Spleen (tissue), 11 donors: ENCODE measurements around the gene MRPL18. TPM values are rescaled to one million over a fixed set of nuclear protein-coding genes. Genes with fewer than 3 reads are reported as not detected.
"Not testable (repeated sequence)": the region's sequence is repeated elsewhere in the genome, so short reads cannot be mapped to it uniquely, and the experiment has no call there.

ENCODE experiments used
- DNase-seq: peaks from one replicate; pipeline ENCODE4 v3.0.0-alpha.2; 2020
- H3K27ac ChIP-seq, 8 donors: fragments of 200-600 bp; sonication (generic) in 7 of 8; 1 replicate in 4 of 8; 2 replicates in 4 of 8; pipeline versions ENCODE4 v1.5.0 to v1.8.0; 2016 to 2021; ENCODE audit warnings: inconsistent platforms in 4 of 8, mild to moderate bottlenecking in 4 of 8, moderate library complexity in 1 of 8
- H3K27me3 ChIP-seq, 7 donors: fragments of 200-600 bp; sonication (generic) in 6 of 7; replicated peaks in 1 of 7; 1 replicate in 4 of 7; 2 replicates in 3 of 7; pipeline versions ENCODE4 v1.5.0 to v1.8.0; 2016 to 2021; ENCODE audit warnings: inconsistent platforms in 3 of 7, mild to moderate bottlenecking in 1 of 7
- H3K36me3 ChIP-seq, 6 donors: fragments of 200-600 bp; sonication (generic) in 5 of 6; 1 replicate in 4 of 6; 2 replicates in 2 of 6; pipeline versions ENCODE4 v1.5.0 to v1.8.0; 2016 to 2021; ENCODE audit warnings: inconsistent platforms in 2 of 6
- H3K4me1 ChIP-seq, 6 donors: fragments of 200-600 bp; sonication (generic) in 5 of 6; 1 replicate in 3 of 6; 2 replicates in 3 of 6; pipeline versions ENCODE4 v1.5.0 to v1.8.0; 2016 to 2021; ENCODE audit warnings: inconsistent platforms in 3 of 6
- H3K4me3 ChIP-seq, 8 donors: fragments of 200-600 bp; sonication (generic) in 7 of 8; 1 replicate in 4 of 8; 2 replicates in 4 of 8; pipeline versions ENCODE4 v1.5.0 to v1.8.0; 2016 to 2021; ENCODE audit warnings: inconsistent platforms in 4 of 8, mild to moderate bottlenecking in 4 of 8, moderate library complexity in 2 of 8
- H3K9me3 ChIP-seq, 8 donors: fragments of 200-600 bp; sonication (generic) in 7 of 8; 1 replicate in 4 of 8; 2 replicates in 4 of 8; pipeline versions ENCODE4 v1.5.0 to v1.8.0; 2016 to 2021; ENCODE audit warnings: inconsistent platforms in 4 of 8
- CTCF ChIP-seq, 11 experiments: fragments of 200-600 bp in 7 of 11; fragments of 450-650 bp in 4 of 11; sonication (generic) in 4 of 11; IDR thresholded peaks in 8 of 11; conservative IDR thresholded peaks in 3 of 11; 1 replicate in 7 of 11; 2 replicates in 4 of 11; pipeline versions ENCODE4 v1.4.0 to v1.8.0; 2016 to 2021; ENCODE audit warnings: antibody characterized with exemption in 11 of 11, inconsistent platforms in 4 of 11, mild to moderate bottlenecking in 1 of 11
- POLR2A ChIP-seq, 3 donors: fragments of 450-650 bp; IDR thresholded peaks; one replicate each; pipeline ENCODE4 v1.5.1; 2017; ENCODE audit warnings: antibody characterized with exemption in 3 of 3, mild to moderate bottlenecking in 1 of 3
- POLR2AphosphoS5 ChIP-seq, 3 donors: sonication (generic); formaldehyde crosslinking; IDR thresholded peaks; one replicate each; pipeline ENCODE4 v1.5.1; 2017; ENCODE audit warnings: antibody characterized with exemption in 3 of 3
- WGBS, 5 donors: extraction: QIAGEN DNeasy Blood & Tissue Kit in 3 of 5; methylation state at CpG; one replicate each; pipeline versions ENCODE4 v1.1.5 to v1.1.7; 2013 to 2018; 5-methylcytosine and 5-hydroxymethylcytosine counted together
- intact Hi-C: fragments of 100-400 bp; cut with DNase I; formaldehyde crosslinking; loops from one replicate; pipeline ENCODE4 v1.15.0; 2023; ENCODE audit warnings: low total_unique reads
- polyA plus RNA-seq, 3 donors: library from polyadenylated mRNA; stranded (reverse); fragments of 200-250 nt; gene quantifications; one replicate each; pipeline ENCODE4 v1.2.1, GENCODE V29; 2013
- total RNA-seq, 7 donors: library from RNA; depleted of rRNA in 3 of 7; stranded (reverse); fragments of >200 nt in 3 of 7; fragmentation: NEBNext Ultra II Directional in 4 of 7; extraction: Animal tissue kit (Norgen Biotek cat#: 25700) in 4 of 7; gene quantifications; one replicate each; pipeline versions ENCODE4 v1.1.0 to v1.2.1, GENCODE V29; 2016 to 2021
- donor health status: healthy with polysubstance abuse.
- donor health status: DM: no; HTN: no; CAD: no; lungs with moderate emphysema.
- donor health status: DM: no; HTN: no; CAD: no.
- donor health status: Bipolar disorder and iron deficiency.
- donor health status: healthy.
- donor health status: DM: no; HTN: no; CAD: no.
- donor health status: DM: yes; HTN: yes; CAD: no.

The MRPL18 gene
- total and polyA plus RNA-seq, 10 donors = 29.6 to 76.7 (median 44.6) TPM

GRCh38 chr6:159790956-159791598, 810 bp downstream of the MRPL18 start:
- peak overlapping the region; percentile 85 to 99 (median 97) for H3K27ac ChIP-seq
- H3K4me3 ChIP-seq = peak overlapping the region; percentile 88 to 98 (median 93)
- H3K4me1 ChIP-seq = peaks cover 28 to 76% (median 58%) of the 10 kb centered on the region in 6 donors
- TF ChIP-seq POLR2A (IDR thresholded peaks at IDR 0.05) = no peak
- TF ChIP-seq POLR2AphosphoS5 (IDR thresholded peaks at IDR 0.05) = no peak
- no peak for TF ChIP-seq CTCF (IDR thresholded peaks at IDR 0.05 in 8 of 11, conservative IDR thresholded peaks at IDR 0.05 in 3 of 11)
- H3K9me3 ChIP-seq = no peaks in the 10 kb centered on the region
- no peaks in the 10 kb centered on the region for H3K27me3 ChIP-seq
- peaks cover 0 to 65% (median 34%) of the 10 kb centered on the region in 6 donors for H3K36me3 ChIP-seq
- intact Hi-C loops = loop anchor here (10.0 kb wide), 1 partner anchor 174 kb away; the partner anchor contains the start of gene IGF2R
- 12 to 21% (median 18%) methylated on average over 15 to 18 of the region's 18 CpGs for WGBS, 5 donors
- DNase-seq = peak; percentile 77

- H3K4me1 ChIP-seq = peaks cover 20 to 64% (median 33%) of the 10 kb centered on the region in 6 donors
- DNase-seq, H3K4me3 ChIP-seq, H3K9me3 ChIP-seq, H3K27ac ChIP-seq, H3K27me3 ChIP-seq: not testable (repeated sequence)
- intact Hi-C loops = loop anchor here (10.0 kb wide), 1 partner anchor 170 kb away; the partner anchor contains the start of gene IGF2R
- 78 to 88% (median 80%) methylated on average over 8 of the region's 8 CpGs for WGBS, 5 donors
- peaks cover 0 to 86% (median 54%) of the 10 kb centered on the region in 6 donors for H3K36me3 ChIP-seq
These were observed 4.7 kb downstream of the MRPL18 start for GRCh38 chr6:159794976-159795375.

GRCh38 chr6:159797554-159797953, 7.3 kb downstream of the MRPL18 start:
- Histone ChIP-seq H3K9me3 (no peaks in the 10 kb centered on the region), H3K27me3 (no peaks in the 10 kb centered on the region), H3K4me1 (peaks cover 2 to 51% (median 14%) of the 10 kb centered on the region in 6 donors), H3K27ac (no peak overlapping the region), H3K4me3 (no peak overlapping the region), H3K36me3 (peaks cover 0 to 80% (median 56%) of the 10 kb centered on the region in 6 donors)
- no peak for TF ChIP-seq CTCF (IDR thresholded peaks at IDR 0.05 in 8 of 11, conservative IDR thresholded peaks at IDR 0.05 in 3 of 11)
- no peak for TF ChIP-seq POLR2AphosphoS5 (IDR thresholded peaks at IDR 0.05)
- TF ChIP-seq POLR2A (IDR thresholded peaks at IDR 0.05) = no peak
- DNase-seq = no peak
- 2 to 81% (median 47%) methylated on average over 1 of the region's 1 CpG for WGBS, 5 donors
- intact Hi-C loops = loop anchor here (10.0 kb wide), 1 partner anchor 167 kb away; the partner anchor contains the start of gene IGF2R

GRCh38 chr6:159800141-159800865, 10.0 kb downstream of the MRPL18 start, which contains the start of gene PNLDC1:
PNLDC1 (plus strand) TSS chr6:159800276; CDS start chr6:159800308, 32 bp downstream.
- no peak within 1 kb of the TSS for H3K27ac ChIP-seq
- TF ChIP-seq POLR2AphosphoS5 (IDR thresholded peaks at IDR 0.05) = peak in 2 of 3 donors; percentile 35 to 62
- TF ChIP-seq CTCF (IDR thresholded peaks at IDR 0.05 in 8 of 11, conservative IDR thresholded peaks at IDR 0.05 in 3 of 11) = no peak
- H3K4me3 ChIP-seq = no peak within 1 kb of the TSS
- peaks cover 0 to 32% (median 0%) of the 10 kb centered on the region in 6 donors for H3K4me1 ChIP-seq
- H3K27me3 ChIP-seq = no peaks in the 10 kb centered on the region
- intact Hi-C loops = no loop called here
- DNase-seq = no peak
- peaks cover 0 to 53% (median 42%) of the 10 kb centered on the region in 6 donors for H3K36me3 ChIP-seq
- no peaks in the 10 kb centered on the region for H3K9me3 ChIP-seq
- 89 to 94% (median 90%) methylated on average over 32 to 50 of the region's 50 CpGs for WGBS, 5 donors
